Endodermal cell (in vitro differentiated cells): ENCODE measurements around the gene SH3TC1. TPM values are rescaled to one million over a fixed set of nuclear protein-coding genes. Genes with fewer than 3 reads are reported as not detected.

Source experiments
- DNase-seq: peaks from one replicate; pipeline ENCODE4 v3.0.0-alpha.2; 2017
- H3K27ac ChIP-seq: 2 replicates; pipeline ENCODE4 v1.5.1; 2013; ENCODE audit warnings: mild to moderate bottlenecking, low read depth, low read length, moderate library complexity
- H3K27me3 ChIP-seq: 2 replicates; pipeline ENCODE4 v1.6.1; 2013; ENCODE audit warnings: mild to moderate bottlenecking, low read length, moderate library complexity; ENCODE audit not compliant: insufficient read depth, control insufficient read depth, poor library complexity, severe bottlenecking
- H3K36me3 ChIP-seq: 2 replicates; pipeline ENCODE4 v1.7.0; 2013; ENCODE audit warnings: mild to moderate bottlenecking, low read length, moderate library complexity; ENCODE audit not compliant: control insufficient read depth, insufficient read depth
- H3K4me1 ChIP-seq: one replicate; pipeline ENCODE4 v1.7.0; 2013; ENCODE audit warnings: low read length; ENCODE audit not compliant: control insufficient read depth, insufficient read depth
- H3K4me3 ChIP-seq: 2 replicates; pipeline ENCODE4 v1.5.1; 2013; ENCODE audit warnings: mild to moderate bottlenecking, low read length, moderate library complexity
- H3K9ac ChIP-seq: 2 replicates; pipeline ENCODE4 v1.6.1; 2013; ENCODE audit warnings: mild to moderate bottlenecking, low read length, moderate library complexity; ENCODE audit not compliant: poor library complexity, severe bottlenecking; ENCODE audit errors: extremely low read depth
- H3K9me3 ChIP-seq: 2 replicates; pipeline ENCODE4 v1.6.1; 2013; ENCODE audit warnings: mild to moderate bottlenecking, low read length, moderate library complexity; ENCODE audit not compliant: control insufficient read depth
- H3K27ac Mint-ChIP-seq: 2 replicates; pipeline ENCODE4 v1.8.0; 2020; ENCODE audit warnings: mixed read lengths
- H3K27me3 Mint-ChIP-seq: 2 replicates; pipeline ENCODE4 v1.8.0; 2021; ENCODE audit warnings: mild to moderate bottlenecking, mixed read lengths; ENCODE audit not compliant: insufficient read depth
- H3K36me3 Mint-ChIP-seq: 2 replicates; pipeline ENCODE4 v1.8.0; 2020; ENCODE audit warnings: low read depth, mixed read lengths
- H3K4me1 Mint-ChIP-seq: 2 replicates; pipeline ENCODE4 v1.8.0; 2020; ENCODE audit warnings: mixed read lengths
- H3K4me3 Mint-ChIP-seq: 2 replicates; pipeline ENCODE4 v1.8.0; 2020; ENCODE audit warnings: mild to moderate bottlenecking, moderate library complexity, mixed read lengths
- H3K9me3 Mint-ChIP-seq: 2 replicates; pipeline ENCODE4 v1.8.0; 2020; ENCODE audit warnings: mild to moderate bottlenecking, mixed read lengths
- WGBS, 2 experiments: methylation state at CpG; one replicate each; pipeline versions ENCODE4 v1.1.5 to v1.1.7; 2013; ENCODE audit warnings: missing lambda C conversion rate in 2 of 2, mixed read lengths in 1 of 2; ENCODE audit not compliant: insufficient coverage in 1 of 2, insufficient read length in 1 of 2; 5-methylcytosine and 5-hydroxymethylcytosine counted together
- total RNA-seq, 2 donors: library from RNA; stranded (reverse); fragmentation: NEBNext Ultra II Directional in 1 of 2; extraction: Animal tissue kit (Norgen Biotek cat#: 25700) in 1 of 2; gene quantifications; 2 replicates in 1 of 2; 3 replicates in 1 of 2; pipeline ENCODE4 v1.2.1, GENCODE V29; 2021
- TF ChIP-seq, protein P1 (sequence below): fragments of 200-600 bp; sonication (generic); conservative IDR thresholded peaks from 2 replicates; pipeline ENCODE4 v1.5.0; 2021; ENCODE audit warnings: antibody characterized with exemption, mild to moderate bottlenecking

SH3TC1 gene
- total RNA-seq, 2 donors from 2014 or later: 1.9 to 2.6 TPM

DNA sequence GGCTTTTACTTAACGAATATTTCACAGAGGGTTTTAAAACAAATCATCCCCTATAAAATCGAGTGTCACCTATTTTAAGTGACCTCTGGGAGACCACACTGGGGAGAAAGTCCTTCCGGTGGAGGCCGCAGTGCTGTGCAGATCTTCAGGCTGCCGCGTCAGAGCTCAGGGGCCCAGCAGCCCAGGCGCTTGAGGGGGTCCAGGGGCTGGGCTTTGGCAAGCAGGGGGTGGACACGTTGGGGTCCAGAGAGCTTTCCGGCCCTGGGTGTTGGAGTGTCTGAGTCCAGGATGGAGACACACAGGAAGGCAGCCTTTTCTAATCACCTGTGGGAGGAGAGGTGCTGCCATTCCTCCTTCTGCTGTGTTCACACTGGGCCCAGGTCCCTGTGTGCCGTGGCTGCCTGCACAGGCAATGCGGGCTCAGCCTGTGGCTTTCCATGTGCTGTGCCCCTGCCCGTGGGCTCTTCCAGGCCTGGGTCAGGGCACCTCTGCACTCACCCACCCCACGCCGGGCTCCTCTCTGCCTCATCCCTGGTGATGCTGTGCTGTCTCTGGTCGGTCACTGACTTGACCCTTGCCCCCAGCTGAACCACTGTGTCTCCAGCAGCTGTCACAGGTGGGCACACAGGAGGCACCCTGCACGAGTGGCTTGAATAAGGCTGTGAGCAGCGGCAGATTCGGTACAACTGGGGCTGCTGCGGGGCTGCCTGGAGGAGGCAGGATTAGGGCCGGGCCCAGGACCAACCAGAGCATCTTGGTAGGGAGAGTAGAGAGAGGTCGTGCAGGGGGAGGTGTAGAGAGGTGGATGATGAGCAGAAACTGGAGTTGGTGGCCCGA, 80.4 kb downstream of the SH3TC1 start:
- Mint-ChIP-seq H3K4me1 (no peaks in the 10 kb centered on the region), H3K27me3 (no peaks in the 10 kb centered on the region), H3K9me3 (no peaks in the 10 kb centered on the region), H3K36me3 (no peaks in the 10 kb centered on the region), H3K4me3 (no peak overlapping the region), H3K27ac (peak overlapping the region; percentile 30)
- H3K36me3 ChIP-seq: no peaks in the 10 kb centered on the region
- 93 to 95% methylated on average over 13 to 22 of the region's 22 CpGs for WGBS, 2 experiments
- no peaks in the 10 kb centered on the region for H3K4me1 ChIP-seq
- DNase-seq: no peak
- H3K9me3 ChIP-seq: no peaks in the 10 kb centered on the region
- no peak overlapping the region for H3K4me3 ChIP-seq
- TF ChIP-seq, protein P1, sequence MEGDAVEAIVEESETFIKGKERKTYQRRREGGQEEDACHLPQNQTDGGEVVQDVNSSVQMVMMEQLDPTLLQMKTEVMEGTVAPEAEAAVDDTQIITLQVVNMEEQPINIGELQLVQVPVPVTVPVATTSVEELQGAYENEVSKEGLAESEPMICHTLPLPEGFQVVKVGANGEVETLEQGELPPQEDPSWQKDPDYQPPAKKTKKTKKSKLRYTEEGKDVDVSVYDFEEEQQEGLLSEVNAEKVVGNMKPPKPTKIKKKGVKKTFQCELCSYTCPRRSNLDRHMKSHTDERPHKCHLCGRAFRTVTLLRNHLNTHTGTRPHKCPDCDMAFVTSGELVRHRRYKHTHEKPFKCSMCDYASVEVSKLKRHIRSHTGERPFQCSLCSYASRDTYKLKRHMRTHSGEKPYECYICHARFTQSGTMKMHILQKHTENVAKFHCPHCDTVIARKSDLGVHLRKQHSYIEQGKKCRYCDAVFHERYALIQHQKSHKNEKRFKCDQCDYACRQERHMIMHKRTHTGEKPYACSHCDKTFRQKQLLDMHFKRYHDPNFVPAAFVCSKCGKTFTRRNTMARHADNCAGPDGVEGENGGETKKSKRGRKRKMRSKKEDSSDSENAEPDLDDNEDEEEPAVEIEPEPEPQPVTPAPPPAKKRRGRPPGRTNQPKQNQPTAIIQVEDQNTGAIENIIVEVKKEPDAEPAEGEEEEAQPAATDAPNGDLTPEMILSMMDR: no peak
- no peak overlapping the region for H3K9ac ChIP-seq
- H3K27me3 ChIP-seq: no peaks in the 10 kb centered on the region
- H3K27ac ChIP-seq: no peak overlapping the region

- no peak overlapping the region for H3K27ac ChIP-seq
- H3K27me3 ChIP-seq: no peaks in the 10 kb centered on the region
- Mint-ChIP-seq H3K9me3 (no peaks in the 10 kb centered on the region), H3K27me3 (no peaks in the 10 kb centered on the region), H3K27ac (peak overlapping the region; percentile 30), H3K4me3 (no peak overlapping the region), H3K4me1 (no peaks in the 10 kb centered on the region), H3K36me3 (no peaks in the 10 kb centered on the region)
- H3K36me3 ChIP-seq: no peaks in the 10 kb centered on the region
- WGBS, 2 experiments: 88 to 90% methylated on average over 21 to 25 of the region's 25 CpGs
- TF ChIP-seq, protein P1: no peak
- DNase-seq: no peak
- no peaks in the 10 kb centered on the region for H3K9me3 ChIP-seq
- no peak overlapping the region for H3K4me3 ChIP-seq
- H3K9ac ChIP-seq: no peak overlapping the region
- H3K4me1 ChIP-seq: no peaks in the 10 kb centered on the region
These were observed 81.2 kb downstream of the SH3TC1 start for GRCh38 chr4:8280158-8280875.

DNA sequence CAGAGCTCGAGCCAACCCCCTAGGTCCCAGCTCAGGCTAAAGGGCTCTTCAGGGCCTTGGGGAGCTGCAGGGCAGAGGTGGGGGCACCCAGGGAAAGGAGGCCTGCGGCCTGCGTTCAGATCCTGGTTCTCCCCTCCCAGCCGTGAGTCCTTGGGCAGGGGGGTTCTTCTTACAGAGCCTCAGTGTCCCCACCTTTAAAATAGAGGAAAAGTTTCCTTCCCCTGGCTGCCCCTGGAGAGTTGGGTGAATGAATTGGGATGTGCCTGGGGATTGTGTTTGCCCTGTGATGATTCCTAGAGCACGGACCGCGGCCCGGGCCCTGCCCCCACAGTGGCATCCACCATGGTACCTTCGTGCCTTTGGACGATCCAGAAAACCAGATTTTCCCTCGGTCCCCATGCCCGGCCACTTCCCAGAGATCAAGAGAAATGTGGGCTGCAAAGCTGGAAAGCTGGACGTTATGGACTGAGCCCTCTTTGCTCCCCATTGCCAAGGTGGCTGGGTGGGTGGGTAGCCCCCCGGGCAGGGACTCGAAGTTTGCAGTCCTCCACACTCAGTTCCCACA, 81.9 kb downstream of the SH3TC1 start:
- whole genome bisulfite sequencing, 2 experiments: 91 to 98% methylated on average over 10 to 15 of the region's 15 CpGs
- Mint-ChIP-seq H3K4me3 (no peak overlapping the region), H3K4me1 (no peaks in the 10 kb centered on the region), H3K36me3 (no peaks in the 10 kb centered on the region), H3K27ac (no peak overlapping the region), H3K27me3 (no peaks in the 10 kb centered on the region), H3K9me3 (no peaks in the 10 kb centered on the region)
- Histone ChIP-seq H3K4me3 (no peak overlapping the region), H3K36me3 (no peaks in the 10 kb centered on the region), H3K4me1 (no peaks in the 10 kb centered on the region), H3K9me3 (no peaks in the 10 kb centered on the region), H3K27me3 (no peaks in the 10 kb centered on the region), H3K27ac (no peak overlapping the region), H3K9ac (no peak overlapping the region)
- no peak for DNase-seq
- TF ChIP-seq, protein P1: no peak
